HepG2 (cell line): ENCODE data around the gene MAST1. TPM values are rescaled to one million over a fixed set of nuclear protein-coding genes. Genes with fewer than 3 reads are reported as not detected.
A peak's percentile ranks its signal among the peaks of the same experiment; 100 is the strongest.

Experiments used
- CBX2 ChIP-seq, 2 experiments: fragments of 200-600 bp in 1 of 2; sonication (generic); formaldehyde crosslinking in 1 of 2; IDR thresholded peaks; 2 replicates each; pipeline versions ENCODE4 v1.7.0 to v1.8.1; 2018 to 2022; ENCODE audit warnings: low read depth in 2 of 2, low read length in 1 of 2, mild to moderate bottlenecking in 1 of 2, missing genetic modification reagents in 1 of 2
- GABPA ChIP-seq, 2 experiments: IDR thresholded peaks; 2 replicates each; pipeline ENCODE4 v1.6.1; 2011 to 2016; ENCODE audit warnings: low read depth in 2 of 2, low read length in 1 of 2, missing biosample characterization in 1 of 2, missing genetic modification characterization in 1 of 2
- GLI4 ChIP-seq: sonication (generic); formaldehyde crosslinking; IDR thresholded peaks from 2 replicates; pipeline ENCODE4 v1.5.1; 2020; ENCODE audit warnings: missing genetic modification reagents, mild to moderate bottlenecking, moderate library complexity, borderline replicate concordance
- HDAC6 ChIP-seq: fragments of 200-600 bp; sonication (generic); IDR thresholded peaks from 2 replicates; pipeline ENCODE4 v1.7.0; 2017; ENCODE audit warnings: mild to moderate bottlenecking, antibody characterized with exemption, low read length, low read depth
- HNRNPL ChIP-seq: fragments of 200-400 bp; formaldehyde crosslinking; IDR thresholded peaks from 2 replicates; pipeline ENCODE4 v1.6.1; 2017; ENCODE audit warnings: mild to moderate bottlenecking, low read depth, low read length
- KAT2B ChIP-seq: fragments of 150-350 bp; IDR thresholded peaks from 2 replicates; pipeline ENCODE4 v1.6.1; 2014; ENCODE audit warnings: low read depth, low read length, borderline replicate concordance
- MIER2 ChIP-seq: IDR thresholded peaks from 2 replicates; pipeline ENCODE4 v1.6.1; 2016; ENCODE audit warnings: missing biosample characterization, missing genetic modification reagents
- NR2F6 ChIP-seq, 2 experiments: IDR thresholded peaks; 2 replicates each; pipeline ENCODE4 v1.6.1; 2016; ENCODE audit warnings: antibody characterized with exemption in 1 of 2, mild to moderate bottlenecking in 1 of 2
- NRL ChIP-seq: sonication (generic); formaldehyde crosslinking; IDR thresholded peaks from 2 replicates; pipeline ENCODE4 v1.5.0; 2020; ENCODE audit warnings: missing genetic modification reagents, mild to moderate bottlenecking, moderate library complexity, borderline replicate concordance
- PPARG ChIP-seq: conservative IDR thresholded peaks from 2 replicates; pipeline ENCODE4 v1.6.1; 2016; ENCODE audit warnings: missing biosample characterization, missing genetic modification reagents
- ZNF143 ChIP-seq: sonication (generic); formaldehyde crosslinking; IDR thresholded peaks from 2 replicates; pipeline ENCODE4 v1.4.0; 2020; ENCODE audit warnings: missing genetic modification reagents
- ZNF761 ChIP-seq: sonication (generic); formaldehyde crosslinking; conservative IDR thresholded peaks from 2 replicates; pipeline ENCODE4 v1.4.0; 2020; ENCODE audit warnings: mild to moderate bottlenecking, missing genetic modification reagents
- ZNF782 ChIP-seq: sonication (generic); formaldehyde crosslinking; IDR thresholded peaks from 2 replicates; pipeline ENCODE4 v1.4.0; 2020; ENCODE audit warnings: missing genetic modification reagents, mild to moderate bottlenecking, borderline replicate concordance
- ZNF883 ChIP-seq: sonication (generic); formaldehyde crosslinking; IDR thresholded peaks from 2 replicates; pipeline ENCODE4 v1.5.1; 2020; ENCODE audit warnings: mild to moderate bottlenecking, missing genetic modification reagents; ENCODE audit errors: not compliant biosample characterization
- ZSCAN21 ChIP-seq: sonication (generic); formaldehyde crosslinking; IDR thresholded peaks from 2 replicates; pipeline ENCODE4 v1.8.0; 2022; ENCODE audit warnings: mild to moderate bottlenecking, missing genetic modification reagents, moderate library complexity, borderline replicate concordance
- polyA plus RNA-seq, 8 experiments: library from polyadenylated mRNA; depleted of rRNA in 3 of 8; stranded (reverse) in 7 of 8; unstranded in 1 of 8; fragments of >200 nt; fragmentation: Illumina TruSeq in 4 of 8; extraction: Trizol in 4 of 8; gene quantifications; 2 replicates each; pipeline versions ENCODE4 v1.2.1 to v1.2.3, GENCODE V29; 2011 to 2016; ENCODE audit warnings: low read depth in 4 of 8, missing spikeins in 1 of 8, mixed read lengths in 1 of 8; ENCODE audit not compliant: insufficient read depth in 1 of 8
- total RNA-seq, 5 experiments: library from RNA; depleted of rRNA; stranded (reverse); fragments of >200 nt; fragmentation: Illumina TruSeq; extraction: Trizol; gene quantifications; 2 replicates each; pipeline ENCODE4 v1.2.3, GENCODE V29; 2016; ENCODE audit warnings: low read depth in 1 of 5
- TF ChIP-seq, protein P1 (sequence below): sonication (generic); formaldehyde crosslinking; IDR thresholded peaks from 2 replicates; pipeline ENCODE4 v1.4.0; 2020; ENCODE audit warnings: missing genetic modification reagents, borderline replicate concordance
- TF ChIP-seq, protein P2 (sequence below): sonication (generic); formaldehyde crosslinking; IDR thresholded peaks from 2 replicates; pipeline ENCODE4 v1.4.0; 2020; ENCODE audit warnings: missing genetic modification reagents
- TF ChIP-seq, protein P3 (sequence below): conservative IDR thresholded peaks from 2 replicates; pipeline ENCODE4 v1.6.1; 2018; ENCODE audit warnings: missing genetic modification reagents
- TF ChIP-seq, protein P4 (sequence below): sonication (generic); formaldehyde crosslinking; IDR thresholded peaks from 2 replicates; pipeline ENCODE4 v1.4.0; 2020; ENCODE audit warnings: missing genetic modification reagents

The MAST1 gene
- total and polyA plus RNA-seq, 2 of the 13 experiments (the other 11 are each of a cell fraction or from before 2014, with no cell fraction given): 0.73 to 4.7 TPM

DNA sequence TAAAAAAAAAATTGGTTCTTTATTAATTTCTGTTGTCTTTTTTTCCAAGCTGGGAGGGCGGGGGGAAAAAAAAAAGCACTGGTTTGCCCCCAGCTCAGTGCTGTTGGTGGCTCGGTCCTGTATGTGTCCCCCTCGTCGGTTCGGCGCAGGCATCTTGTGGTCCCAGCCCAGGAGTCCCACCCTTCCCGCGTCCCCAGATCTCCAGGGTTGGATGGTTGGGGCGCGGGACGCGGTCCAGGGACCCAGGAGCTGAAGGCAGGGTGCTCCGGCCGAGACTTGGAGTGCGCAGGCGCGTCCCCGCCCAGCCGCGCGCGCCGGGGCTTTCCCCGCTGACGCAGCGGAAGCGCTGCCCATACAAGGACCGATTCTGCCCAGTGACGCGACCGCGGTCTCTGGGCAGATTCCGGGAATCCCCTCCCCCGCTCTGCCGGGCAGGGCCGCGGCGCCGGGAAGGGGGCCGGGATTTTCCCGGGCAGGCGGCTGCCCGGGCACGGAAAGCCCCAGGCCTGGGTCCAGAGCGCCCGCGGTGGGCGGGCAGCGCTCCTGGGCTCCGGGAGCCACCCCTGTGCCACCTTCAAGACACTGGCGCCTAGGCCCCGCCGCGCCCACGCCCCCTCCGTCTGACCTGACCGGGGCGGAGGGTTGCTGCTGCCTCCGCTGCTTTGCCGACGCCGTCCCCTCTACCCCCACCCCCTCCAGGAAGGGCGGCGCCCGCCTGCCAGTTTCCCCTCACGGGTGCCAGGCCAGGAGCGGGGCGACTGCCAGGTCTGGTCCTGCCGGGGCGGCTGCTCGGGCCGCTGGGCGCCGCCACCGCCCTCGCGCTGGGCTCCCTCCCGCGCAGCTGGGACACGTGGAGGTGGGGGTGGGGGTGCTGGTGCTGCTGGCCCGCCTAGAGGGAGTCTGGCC is 44.8 kb upstream of the MAST1 start (continued):
- peak; percentile 31; the same call in 1 of the 2 replicates for TF ChIP-seq GLI4 (CRISPR knock-in tag)
- no peak for TF ChIP-seq NR2F6 (IDR thresholded peaks at IDR 0.05)
- peak; percentile 21; the same call in 1 of the 2 replicates for TF ChIP-seq NR2F6 (CRISPR knock-in tag; IDR thresholded peaks at IDR 0.05)
- TF ChIP-seq KAT2B: no peak
- TF ChIP-seq HNRNPL: peak; percentile 78; the same call in 1 of the 2 replicates
- TF ChIP-seq, protein P1, sequence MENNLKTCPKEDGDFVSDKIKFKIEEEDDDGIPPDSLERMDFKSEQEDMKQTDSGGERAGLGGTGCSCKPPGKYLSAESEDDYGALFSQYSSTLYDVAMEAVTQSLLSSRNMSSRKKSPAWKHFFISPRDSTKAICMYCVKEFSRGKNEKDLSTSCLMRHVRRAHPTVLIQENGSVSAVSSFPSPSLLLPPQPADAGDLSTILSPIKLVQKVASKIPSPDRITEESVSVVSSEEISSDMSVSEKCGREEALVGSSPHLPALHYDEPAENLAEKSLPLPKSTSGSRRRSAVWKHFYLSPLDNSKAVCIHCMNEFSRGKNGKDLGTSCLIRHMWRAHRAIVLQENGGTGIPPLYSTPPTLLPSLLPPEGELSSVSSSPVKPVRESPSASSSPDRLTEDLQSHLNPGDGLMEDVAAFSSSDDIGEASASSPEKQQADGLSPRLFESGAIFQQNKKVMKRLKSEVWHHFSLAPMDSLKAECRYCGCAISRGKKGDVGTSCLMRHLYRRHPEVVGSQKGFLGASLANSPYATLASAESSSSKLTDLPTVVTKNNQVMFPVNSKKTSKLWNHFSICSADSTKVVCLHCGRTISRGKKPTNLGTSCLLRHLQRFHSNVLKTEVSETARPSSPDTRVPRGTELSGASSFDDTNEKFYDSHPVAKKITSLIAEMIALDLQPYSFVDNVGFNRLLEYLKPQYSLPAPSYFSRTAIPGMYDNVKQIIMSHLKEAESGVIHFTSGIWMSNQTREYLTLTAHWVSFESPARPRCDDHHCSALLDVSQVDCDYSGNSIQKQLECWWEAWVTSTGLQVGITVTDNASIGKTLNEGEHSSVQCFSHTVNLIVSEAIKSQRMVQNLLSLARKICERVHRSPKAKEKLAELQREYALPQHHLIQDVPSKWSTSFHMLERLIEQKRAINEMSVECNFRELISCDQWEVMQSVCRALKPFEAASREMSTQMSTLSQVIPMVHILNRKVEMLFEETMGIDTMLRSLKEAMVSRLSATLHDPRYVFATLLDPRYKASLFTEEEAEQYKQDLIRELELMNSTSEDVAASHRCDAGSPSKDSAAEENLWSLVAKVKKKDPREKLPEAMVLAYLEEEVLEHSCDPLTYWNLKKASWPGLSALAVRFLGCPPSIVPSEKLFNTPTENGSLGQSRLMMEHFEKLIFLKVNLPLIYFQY (CRISPR knock-in tag): no peak
- TF ChIP-seq ZNF143 (CRISPR knock-in tag): no peak
- no peak for TF ChIP-seq CBX2 (IDR thresholded peaks at IDR 0.05; ENCODE audit: low read depth, low read length)
- no peak for TF ChIP-seq CBX2 (CRISPR knock-in tag; IDR thresholded peaks at IDR 0.05; ENCODE audit: low read depth)
- peak; percentile 55; the same call in 1 of the 2 replicates for TF ChIP-seq PPARG
- no peak; the same call in 1 of the 2 replicates for TF ChIP-seq ZSCAN21 (CRISPR knock-in tag)
- peak; percentile 80; the same call in 1 of the 2 replicates for TF ChIP-seq ZNF761 (CRISPR knock-in tag)
- TF ChIP-seq MIER2 (CRISPR knock-in tag): no peak
- TF ChIP-seq, protein P2, sequence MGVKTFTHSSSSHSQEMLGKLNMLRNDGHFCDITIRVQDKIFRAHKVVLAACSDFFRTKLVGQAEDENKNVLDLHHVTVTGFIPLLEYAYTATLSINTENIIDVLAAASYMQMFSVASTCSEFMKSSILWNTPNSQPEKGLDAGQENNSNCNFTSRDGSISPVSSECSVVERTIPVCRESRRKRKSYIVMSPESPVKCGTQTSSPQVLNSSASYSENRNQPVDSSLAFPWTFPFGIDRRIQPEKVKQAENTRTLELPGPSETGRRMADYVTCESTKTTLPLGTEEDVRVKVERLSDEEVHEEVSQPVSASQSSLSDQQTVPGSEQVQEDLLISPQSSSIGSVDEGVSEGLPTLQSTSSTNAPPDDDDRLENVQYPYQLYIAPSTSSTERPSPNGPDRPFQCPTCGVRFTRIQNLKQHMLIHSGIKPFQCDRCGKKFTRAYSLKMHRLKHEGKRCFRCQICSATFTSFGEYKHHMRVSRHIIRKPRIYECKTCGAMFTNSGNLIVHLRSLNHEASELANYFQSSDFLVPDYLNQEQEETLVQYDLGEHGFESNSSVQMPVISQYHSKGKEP (CRISPR knock-in tag): peak; percentile 62; the same call in 1 of the 2 replicates
- no peak for TF ChIP-seq ZNF782 (CRISPR knock-in tag)
- TF ChIP-seq, protein P3, sequence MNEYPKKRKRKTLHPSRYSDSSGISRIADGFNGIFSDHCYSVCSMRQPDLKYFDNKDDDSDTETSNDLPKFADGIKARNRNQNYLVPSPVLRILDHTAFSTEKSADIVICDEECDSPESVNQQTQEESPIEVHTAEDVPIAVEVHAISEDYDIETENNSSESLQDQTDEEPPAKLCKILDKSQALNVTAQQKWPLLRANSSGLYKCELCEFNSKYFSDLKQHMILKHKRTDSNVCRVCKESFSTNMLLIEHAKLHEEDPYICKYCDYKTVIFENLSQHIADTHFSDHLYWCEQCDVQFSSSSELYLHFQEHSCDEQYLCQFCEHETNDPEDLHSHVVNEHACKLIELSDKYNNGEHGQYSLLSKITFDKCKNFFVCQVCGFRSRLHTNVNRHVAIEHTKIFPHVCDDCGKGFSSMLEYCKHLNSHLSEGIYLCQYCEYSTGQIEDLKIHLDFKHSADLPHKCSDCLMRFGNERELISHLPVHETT (CRISPR knock-in tag): peak; percentile 66; the same call in 1 of the 2 replicates
- peak; percentile 70; the same call in 1 of the 2 replicates for TF ChIP-seq NRL
- no peak for TF ChIP-seq GABPA (IDR thresholded peaks at IDR 0.05; ENCODE audit: low read depth, low read length)
- TF ChIP-seq GABPA (CRISPR knock-in tag; IDR thresholded peaks at IDR 0.05; ENCODE audit: low read depth): peak; percentile 36; the same call in 1 of the 2 replicates
- no peak for TF ChIP-seq HDAC6
- TF ChIP-seq ZNF883 (CRISPR knock-in tag): peak; percentile 45
- TF ChIP-seq, protein P4, sequence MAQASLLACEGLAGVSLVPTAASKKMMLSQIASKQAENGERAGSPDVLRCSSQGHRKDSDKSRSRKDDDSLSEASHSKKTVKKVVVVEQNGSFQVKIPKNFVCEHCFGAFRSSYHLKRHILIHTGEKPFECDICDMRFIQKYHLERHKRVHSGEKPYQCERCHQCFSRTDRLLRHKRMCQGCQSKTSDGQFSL (CRISPR knock-in tag): no peak
